Mesendoderm (in vitro differentiated cells): Measurements from ENCODE around the gene UBE2D3.

ENCODE experiments used
- DNase-seq: peaks from one replicate; pipeline ENCODE4 v3.0.0; 2013
- H2AK5ac ChIP-seq: 2 replicates; pipeline ENCODE4 v1.6.1; 2013; ENCODE audit warnings: low read length, inconsistent platforms
- H2BK120ac ChIP-seq: 2 replicates; pipeline ENCODE4 v1.6.1; 2013; ENCODE audit warnings: low read depth, mild to moderate bottlenecking, low read length, moderate library complexity, mixed read lengths
- H2BK15ac ChIP-seq: replicated peaks from 2 replicates; pipeline ENCODE4 v1.6.1; 2013; ENCODE audit warnings: low read depth, mild to moderate bottlenecking, moderate library complexity
- H2BK5ac ChIP-seq: 2 replicates; pipeline ENCODE4 v1.6.1; 2013; ENCODE audit warnings: low read length, inconsistent platforms
- H3K18ac ChIP-seq: 2 replicates; pipeline ENCODE4 v1.6.1; 2013; ENCODE audit warnings: mild to moderate bottlenecking, low read length, mixed read lengths
- H3K23ac ChIP-seq: one replicate; pipeline ENCODE4 v1.6.1; 2013; ENCODE audit warnings: low read length
- H3K27ac ChIP-seq: 2 replicates; pipeline ENCODE4 v1.5.1; 2013; ENCODE audit warnings: low read depth, mild to moderate bottlenecking, inconsistent platforms, low read length, moderate library complexity
- H3K27me3 ChIP-seq: 2 replicates; pipeline ENCODE4 v1.6.1; 2013; ENCODE audit warnings: low read length, control low read depth, mild to moderate bottlenecking, inconsistent platforms; ENCODE audit not compliant: insufficient read depth, poor library complexity
- H3K36me3 ChIP-seq: 2 replicates; pipeline ENCODE4 v1.6.1; 2013; ENCODE audit warnings: low read length, inconsistent platforms; ENCODE audit not compliant: control insufficient read depth, insufficient read depth
- H3K4ac ChIP-seq: one replicate; pipeline ENCODE4 v1.6.1; 2013; ENCODE audit warnings: low read depth, mild to moderate bottlenecking, low read length, moderate library complexity
- H3K4me1 ChIP-seq: 2 replicates; pipeline ENCODE4 v1.6.1; 2013; ENCODE audit warnings: low read depth, low read length, inconsistent platforms; ENCODE audit not compliant: control insufficient read depth
- H3K4me2 ChIP-seq: 2 replicates; pipeline ENCODE4 v1.6.1; 2013; ENCODE audit warnings: low read length
- H3K4me3 ChIP-seq: 2 replicates; pipeline ENCODE4 v1.5.1; 2013; ENCODE audit warnings: mild to moderate bottlenecking, low read length
- H3K56ac ChIP-seq: one replicate; pipeline ENCODE4 v1.6.1; 2013; ENCODE audit warnings: low read length
- H3K79me1 ChIP-seq: 2 replicates; pipeline ENCODE4 v1.6.1; 2013; ENCODE audit warnings: low read length, inconsistent platforms
- H3K79me2 ChIP-seq: 2 replicates; pipeline ENCODE4 v1.6.1; 2013; ENCODE audit warnings: mild to moderate bottlenecking, low read length; ENCODE audit not compliant: control insufficient read depth, insufficient read depth
- H3K9ac ChIP-seq: 2 replicates; pipeline ENCODE4 v1.6.1; 2013; ENCODE audit warnings: low read length, inconsistent platforms
- H4K5ac ChIP-seq: one replicate; pipeline ENCODE4 v1.6.1; 2013; ENCODE audit warnings: low read length
- H4K8ac ChIP-seq: one replicate; pipeline ENCODE4 v1.6.1; 2013; ENCODE audit warnings: low read depth, mild to moderate bottlenecking, control low read depth, low read length, moderate library complexity
- WGBS: extraction: QIAGEN DNeasy Blood & Tissue Kit; methylation state at CpG from one replicate; pipeline ENCODE4 v1.1.7; 2013; ENCODE audit warnings: low lambda C conversion rate, missing lambda C conversion rate; ENCODE audit not compliant: insufficient coverage; ENCODE audit errors: extremely low coverage; 5-methylcytosine and 5-hydroxymethylcytosine counted together

The UBE2D3 gene

DNA sequence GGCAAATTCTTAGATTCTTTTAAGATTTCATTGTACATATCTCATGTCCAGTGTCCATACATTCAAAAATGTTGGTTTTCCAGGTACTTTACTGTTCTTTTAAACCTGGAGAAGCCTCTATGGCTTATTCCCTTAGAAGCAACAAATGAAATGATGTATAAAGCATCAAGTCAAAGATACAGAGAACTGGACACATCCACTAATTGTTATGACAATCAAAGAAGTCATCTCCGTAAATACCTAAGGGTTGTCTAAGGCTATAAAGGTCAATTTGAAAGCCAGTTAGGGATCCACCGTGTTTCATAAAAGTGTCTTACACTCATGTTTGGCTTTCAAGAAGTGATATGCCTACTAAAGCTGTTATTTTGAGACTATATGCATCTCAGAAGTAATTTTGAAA, 32.4 kb downstream of the UBE2D3 start:
- Histone ChIP-seq H3K56ac (no peak overlapping the region), H4K5ac (no peak overlapping the region), H3K4me2 (no peak overlapping the region), H3K36me3 (peaks cover 2% of the 10 kb centered on the region), H2AK5ac (no peak overlapping the region), H3K4me3 (no peak overlapping the region), H3K27me3 (no peaks in the 10 kb centered on the region), H2BK15ac (no peak overlapping the region), H3K79me1 (no peaks in the 10 kb centered on the region), H3K18ac (no peak overlapping the region), H3K79me2 (no peaks in the 10 kb centered on the region), H3K23ac (no peak overlapping the region), H3K27ac (no peak overlapping the region), H2BK120ac (no peak overlapping the region), H3K4me1 (no peaks in the 10 kb centered on the region), H3K9ac (no peak overlapping the region), H4K8ac (no peak overlapping the region), H2BK5ac (no peak overlapping the region), H3K4ac (no peak overlapping the region)
- DNase-seq = no peak
- no CpG with 5 or more reads among the region's 2 CpGs for WGBS

DNA sequence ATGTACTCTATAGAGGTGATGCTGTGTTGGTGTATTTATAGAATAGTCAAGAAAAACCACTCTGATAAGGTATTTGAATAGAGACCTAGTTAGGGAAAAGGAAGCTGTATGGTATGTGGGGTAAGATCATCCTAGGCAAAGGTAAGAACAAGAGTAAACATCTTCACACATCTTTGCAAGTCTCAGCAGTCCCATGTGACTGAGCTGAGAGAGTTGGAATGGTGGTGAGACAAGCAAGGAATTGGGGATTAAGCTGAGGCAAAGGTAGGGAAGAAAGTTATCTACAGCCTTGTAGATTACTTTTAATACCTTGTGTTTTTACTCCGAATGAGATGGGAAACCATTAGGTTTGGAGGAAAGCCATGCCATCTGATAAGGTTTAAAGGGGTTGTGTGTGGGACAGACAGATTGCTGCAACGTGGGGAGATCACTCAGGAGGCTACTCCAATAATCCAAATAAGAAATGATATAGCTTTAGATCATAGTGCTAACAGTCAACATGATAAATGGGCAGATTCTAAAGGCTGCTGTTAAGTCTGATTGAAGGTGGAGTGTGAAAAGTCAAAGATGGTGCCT, 34.9 kb downstream of the UBE2D3 start:
- Histone ChIP-seq H4K5ac (no peak overlapping the region), H3K56ac (no peak overlapping the region), H3K27ac (no peak overlapping the region), H3K23ac (no peak overlapping the region), H2AK5ac (no peak overlapping the region), H3K4me2 (no peak overlapping the region), H3K18ac (no peak overlapping the region), H3K9ac (no peak overlapping the region), H3K4ac (no peak overlapping the region), H2BK15ac (no peak overlapping the region), H3K79me2 (no peaks in the 10 kb centered on the region), H4K8ac (no peak overlapping the region), H3K79me1 (no peaks in the 10 kb centered on the region), H2BK120ac (no peak overlapping the region), H3K4me1 (no peaks in the 10 kb centered on the region), H2BK5ac (no peak overlapping the region), H3K27me3 (no peaks in the 10 kb centered on the region), H3K36me3 (no peaks in the 10 kb centered on the region), H3K4me3 (no peak overlapping the region)
- no CpG with 5 or more reads among the region's 2 CpGs for WGBS
- peak; percentile 30 for DNase-seq

DNA sequence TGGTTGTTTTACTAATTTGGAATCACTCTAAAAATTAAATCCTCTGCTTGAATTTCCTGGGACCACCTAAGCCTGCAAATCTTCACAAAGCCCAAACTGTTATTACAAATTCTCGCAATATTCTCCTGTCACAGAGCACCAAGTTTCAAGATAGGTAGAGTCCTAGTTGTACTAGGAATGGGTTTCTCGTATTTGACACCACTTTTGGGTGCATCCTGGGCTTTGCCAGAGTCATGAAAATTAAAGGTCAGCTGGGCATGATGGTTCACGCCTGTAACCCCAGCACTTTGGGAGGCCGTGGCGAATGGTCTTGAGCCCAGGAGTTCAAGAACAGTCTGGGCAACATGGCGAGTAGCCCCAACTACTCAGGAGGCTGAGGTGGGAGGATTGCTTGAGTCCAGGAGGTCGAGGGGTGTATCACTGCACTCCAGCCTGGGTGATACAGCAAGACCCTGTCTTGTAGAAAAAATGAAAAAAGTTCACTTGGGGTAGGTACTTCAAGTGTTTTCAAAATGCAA, 36.0 kb downstream of the UBE2D3 start:
- H3K56ac ChIP-seq = no peak overlapping the region
- no peak overlapping the region for H3K9ac ChIP-seq
- H2BK120ac ChIP-seq = no peak overlapping the region
- H3K23ac ChIP-seq = no peak overlapping the region
- H3K4me1 ChIP-seq = no peaks in the 10 kb centered on the region
- H4K5ac ChIP-seq = no peak overlapping the region
- no peak overlapping the region for H2AK5ac ChIP-seq
- H3K27ac ChIP-seq = no peak overlapping the region
- no peak for DNase-seq
- H3K4me3 ChIP-seq = no peak overlapping the region
- H4K8ac ChIP-seq = no peak overlapping the region
- H2BK15ac ChIP-seq = no peak overlapping the region
- H3K4me2 ChIP-seq = no peak overlapping the region
- H3K27me3 ChIP-seq = no peaks in the 10 kb centered on the region
- no peak overlapping the region for H2BK5ac ChIP-seq
- no CpG with 5 or more reads among the region's 7 CpGs for WGBS
- no peaks in the 10 kb centered on the region for H3K36me3 ChIP-seq
- no peaks in the 10 kb centered on the region for H3K79me2 ChIP-seq
- H3K4ac ChIP-seq = no peak overlapping the region
- H3K18ac ChIP-seq = no peak overlapping the region
- H3K79me1 ChIP-seq = no peaks in the 10 kb centered on the region

DNA sequence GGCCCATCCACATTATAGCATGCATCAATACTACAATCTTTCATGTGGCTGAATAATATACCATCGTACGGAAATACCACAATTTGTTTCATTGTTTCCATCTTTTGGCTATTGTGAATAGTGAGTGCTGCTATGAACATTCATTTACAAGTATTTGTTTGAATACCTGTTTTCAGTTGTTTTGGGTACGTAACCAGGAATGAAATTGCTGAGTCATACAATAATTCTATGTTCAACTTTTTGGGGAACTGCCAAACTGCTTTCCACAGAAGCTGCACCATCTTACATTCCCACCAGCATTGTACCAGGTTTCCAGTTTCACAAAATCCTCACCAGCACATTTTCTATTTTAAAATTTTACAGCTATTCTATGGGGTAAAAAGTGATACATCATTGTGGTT, 38.0 kb downstream of the UBE2D3 start:
- Histone ChIP-seq H3K4me1 (no peaks in the 10 kb centered on the region), H3K56ac (no peak overlapping the region), H3K4me3 (no peak overlapping the region), H3K36me3 (no peaks in the 10 kb centered on the region), H3K23ac (no peak overlapping the region), H3K9ac (no peak overlapping the region), H3K27ac (no peak overlapping the region), H4K5ac (no peak overlapping the region), H3K79me1 (no peaks in the 10 kb centered on the region), H3K79me2 (no peaks in the 10 kb centered on the region), H2AK5ac (no peak overlapping the region), H2BK120ac (no peak overlapping the region), H2BK5ac (no peak overlapping the region), H3K4ac (no peak overlapping the region), H3K27me3 (no peaks in the 10 kb centered on the region), H4K8ac (no peak overlapping the region), H2BK15ac (no peak overlapping the region), H3K18ac (no peak overlapping the region), H3K4me2 (no peak overlapping the region)
- no CpG with 5 or more reads among the region's 3 CpGs for WGBS
- DNase-seq = no peak

DNA sequence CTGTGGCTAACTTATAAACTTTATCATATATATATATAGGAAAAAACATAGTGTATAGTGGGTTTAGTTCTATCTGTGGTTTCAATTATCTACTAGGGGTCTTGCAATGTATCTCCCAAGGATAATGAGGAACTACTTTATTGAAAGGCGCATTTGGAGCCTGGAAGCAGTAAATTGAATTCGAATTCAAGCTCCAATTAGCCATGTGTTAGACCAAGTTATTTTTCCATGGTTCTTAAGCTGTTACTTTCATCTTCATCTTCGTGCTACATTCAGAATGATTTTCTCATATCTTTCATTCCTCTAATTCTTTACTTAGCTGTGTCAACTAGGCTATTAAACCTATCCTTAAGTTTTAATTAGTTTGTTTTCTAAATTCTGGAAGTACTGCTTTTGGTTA, 39.4 kb downstream of the UBE2D3 start:
- H3K36me3 ChIP-seq = no peaks in the 10 kb centered on the region
- H3K4me2 ChIP-seq = no peak overlapping the region
- no CpG with 5 or more reads among the region's 3 CpGs for WGBS
- H3K27me3 ChIP-seq = no peaks in the 10 kb centered on the region
- H2BK120ac ChIP-seq = no peak overlapping the region
- H3K23ac ChIP-seq = no peak overlapping the region
- no peak overlapping the region for H3K18ac ChIP-seq
- no peak overlapping the region for H3K56ac ChIP-seq
- no peaks in the 10 kb centered on the region for H3K79me1 ChIP-seq
- H2BK5ac ChIP-seq = no peak overlapping the region
- no peak overlapping the region for H3K9ac ChIP-seq
- H3K4me3 ChIP-seq = no peak overlapping the region
- no peak for DNase-seq
- no peak overlapping the region for H4K8ac ChIP-seq
- no peak overlapping the region for H2BK15ac ChIP-seq
- no peaks in the 10 kb centered on the region for H3K4me1 ChIP-seq
- H4K5ac ChIP-seq = no peak overlapping the region
- no peak overlapping the region for H2AK5ac ChIP-seq
- H3K4ac ChIP-seq = no peak overlapping the region
- no peak overlapping the region for H3K27ac ChIP-seq
- no peaks in the 10 kb centered on the region for H3K79me2 ChIP-seq
